ENCODE results near the gene MAF. TPM values are rescaled to one million over a fixed set of nuclear protein-coding genes. Genes with fewer than 3 reads are reported as not detected.

Gene MAF
- total RNA-seq, 1 experiment from 2014 or later = 4.9 TPM

DNA sequence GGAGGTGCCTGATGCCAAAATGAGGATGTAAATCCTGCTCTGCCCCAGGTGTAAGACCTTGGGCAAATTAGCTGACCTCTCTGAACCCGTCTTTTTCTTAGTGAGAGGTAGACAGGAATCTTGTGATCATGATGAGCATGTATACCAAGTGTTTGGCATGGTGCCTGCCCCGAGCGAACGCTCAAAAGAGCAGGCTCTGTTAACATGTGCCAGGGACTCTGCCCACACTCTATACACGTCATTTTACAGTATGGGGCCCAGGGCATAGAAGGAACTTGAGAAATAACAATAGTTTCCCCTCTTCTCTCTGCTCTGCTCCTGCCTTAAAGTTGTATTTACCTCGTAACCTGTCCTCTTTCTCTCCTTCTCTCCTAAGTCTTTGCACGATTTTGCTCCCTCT is 9.3 kb upstream of the MAF start:
- no peaks in the 10 kb centered on the region for H3K27me3 ChIP-seq (ENCODE audit: insufficient read depth, low read length)
- H3K27ac Mint-ChIP-seq = no peak overlapping the region
- no peak overlapping the region for H2AFZ ChIP-seq (ENCODE audit: low read length)
- no peak overlapping the region for H3K56ac ChIP-seq (ENCODE audit: insufficient read length, low read depth, low read length)
- no peaks in the 10 kb centered on the region for H4K20me1 ChIP-seq (ENCODE audit: control insufficient read depth, insufficient read depth, insufficient read length)
- H3K79me2 ChIP-seq (ENCODE audit: insufficient read depth, low read length) = no peaks in the 10 kb centered on the region
- no peak overlapping the region for H2BK20ac ChIP-seq (ENCODE audit: low read depth, low read length, poor library complexity, severe bottlenecking)
- no peak overlapping the region for H3K23ac ChIP-seq (ENCODE audit: insufficient read length, low read depth, low read length)
- no peaks in the 10 kb centered on the region for H3K79me1 ChIP-seq (ENCODE audit: insufficient read depth, low read depth, low read length, poor library complexity, severe bottlenecking)
- no peak overlapping the region for H2BK15ac ChIP-seq (ENCODE audit: low read depth, low read length)
- no peak overlapping the region for H2BK120ac ChIP-seq (ENCODE audit: low read depth, low read length, poor library complexity, severe bottlenecking)
- H2AK5ac ChIP-seq (ENCODE audit: insufficient read length, low read length) = no peak overlapping the region
- H3K4me2 ChIP-seq (ENCODE audit: insufficient read depth, insufficient read length, low read length) = no peak overlapping the region
- no peak for DNase-seq
- no peak overlapping the region for H4K91ac ChIP-seq (ENCODE audit: insufficient read length, low read depth, low read length)
- no peak overlapping the region for H4K5ac ChIP-seq (ENCODE audit: insufficient read length, low read depth, low read length)
- no peaks in the 10 kb centered on the region for H3K9me3 ChIP-seq (ENCODE audit: control insufficient read depth, low read depth, low read length)
- WGBS (ENCODE audit: extremely low coverage, insufficient read length, low lambda C conversion rate) = no CpG with 5 or more reads among the region's 7 CpGs
- no peaks in the 10 kb centered on the region for H3K36me3 Mint-ChIP-seq (ENCODE audit: insufficient read depth in 1 of 3, low read depth in 3 of 3)
- no peak overlapping the region for H3K9ac ChIP-seq (ENCODE audit: extremely low read depth, insufficient read length, low read length)
- H3T11ph ChIP-seq (ENCODE audit: low read length) = no peak overlapping the region
- no peak overlapping the region for H2BK5ac ChIP-seq (ENCODE audit: insufficient read length, low read length)
- TF ChIP-seq, protein P1, sequence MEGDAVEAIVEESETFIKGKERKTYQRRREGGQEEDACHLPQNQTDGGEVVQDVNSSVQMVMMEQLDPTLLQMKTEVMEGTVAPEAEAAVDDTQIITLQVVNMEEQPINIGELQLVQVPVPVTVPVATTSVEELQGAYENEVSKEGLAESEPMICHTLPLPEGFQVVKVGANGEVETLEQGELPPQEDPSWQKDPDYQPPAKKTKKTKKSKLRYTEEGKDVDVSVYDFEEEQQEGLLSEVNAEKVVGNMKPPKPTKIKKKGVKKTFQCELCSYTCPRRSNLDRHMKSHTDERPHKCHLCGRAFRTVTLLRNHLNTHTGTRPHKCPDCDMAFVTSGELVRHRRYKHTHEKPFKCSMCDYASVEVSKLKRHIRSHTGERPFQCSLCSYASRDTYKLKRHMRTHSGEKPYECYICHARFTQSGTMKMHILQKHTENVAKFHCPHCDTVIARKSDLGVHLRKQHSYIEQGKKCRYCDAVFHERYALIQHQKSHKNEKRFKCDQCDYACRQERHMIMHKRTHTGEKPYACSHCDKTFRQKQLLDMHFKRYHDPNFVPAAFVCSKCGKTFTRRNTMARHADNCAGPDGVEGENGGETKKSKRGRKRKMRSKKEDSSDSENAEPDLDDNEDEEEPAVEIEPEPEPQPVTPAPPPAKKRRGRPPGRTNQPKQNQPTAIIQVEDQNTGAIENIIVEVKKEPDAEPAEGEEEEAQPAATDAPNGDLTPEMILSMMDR (conservative IDR thresholded peaks at IDR 0.05) = no peak
- no peaks in the 10 kb centered on the region; the same call in 1 of the 2 replicates for H3K27me3 Mint-ChIP-seq (ENCODE audit: low read depth)
- peaks cover 4 to 5% of the 10 kb centered on the region in 2 experiments for H3K4me1 Mint-ChIP-seq
- no peaks in the 10 kb centered on the region; a peak in 1 of 5 replicates for H3K9me3 Mint-ChIP-seq
- H3K27ac ChIP-seq (ENCODE audit: insufficient read length, low read depth, low read length) = no peak overlapping the region
- no peaks in the 10 kb centered on the region for H3K4me1 ChIP-seq (ENCODE audit: insufficient read depth, low read length)
- H4K8ac ChIP-seq (replicated peaks; ENCODE audit: insufficient read length, low read depth, low read length) = no peak overlapping the region
- no peak overlapping the region for H3K14ac ChIP-seq (ENCODE audit: insufficient read depth, low read length)
- H3K23me2 ChIP-seq (ENCODE audit: insufficient read length, low read depth, low read length, poor library complexity, severe bottlenecking) = no peaks in the 10 kb centered on the region
- no peak overlapping the region for H3K4me3 Mint-ChIP-seq
- no peak overlapping the region for H2BK12ac ChIP-seq (ENCODE audit: insufficient read length, low read depth, low read length)
- H3K18ac ChIP-seq (ENCODE audit: insufficient read length, low read depth, low read length) = no peak overlapping the region
- no peak overlapping the region for H3K4ac ChIP-seq (ENCODE audit: low read depth, low read length)
